ENCODE results near the gene ARHGAP22.

ARHGAP22 gene

DNA sequence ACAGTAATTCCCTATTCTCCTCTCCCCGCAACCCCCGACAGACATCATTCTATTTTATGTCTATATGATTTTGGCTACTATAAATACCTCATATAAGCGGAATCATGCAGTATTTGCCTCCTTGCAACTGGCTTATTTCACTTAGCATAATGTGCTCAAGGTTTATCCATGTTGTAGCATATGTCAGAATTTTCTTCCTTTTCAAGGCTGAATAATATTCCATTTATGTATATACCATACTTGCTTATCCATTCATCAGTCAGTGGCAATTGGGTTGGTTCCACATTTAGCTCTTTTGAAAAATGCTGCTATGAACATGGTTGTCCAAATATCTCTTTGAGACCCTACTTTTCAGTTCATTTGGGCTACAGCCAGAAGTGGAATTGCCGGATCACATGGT, 191.9 kb downstream of the ARHGAP22 start:
- no peak for DNase-seq

DNA sequence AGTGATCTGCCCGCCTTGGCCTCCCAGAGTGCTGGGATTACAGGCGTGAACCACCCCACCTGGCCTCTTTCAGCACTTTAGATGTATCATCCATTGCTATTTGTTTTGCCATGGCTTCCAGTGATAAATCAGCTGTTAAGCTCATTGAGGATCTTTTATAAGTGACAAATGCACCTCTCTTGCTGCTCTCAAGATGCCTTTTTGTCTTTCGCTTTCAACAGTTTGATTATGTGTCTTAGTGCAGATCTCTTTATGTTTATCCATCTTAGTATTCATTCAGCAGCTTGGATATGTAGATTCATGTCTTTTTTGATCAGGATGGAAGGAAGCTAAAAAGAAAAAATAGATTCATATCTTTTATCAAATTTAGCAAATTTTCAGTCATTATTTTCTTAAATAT, 192.8 kb downstream of the ARHGAP22 start:
- no peak for DNase-seq

DNA sequence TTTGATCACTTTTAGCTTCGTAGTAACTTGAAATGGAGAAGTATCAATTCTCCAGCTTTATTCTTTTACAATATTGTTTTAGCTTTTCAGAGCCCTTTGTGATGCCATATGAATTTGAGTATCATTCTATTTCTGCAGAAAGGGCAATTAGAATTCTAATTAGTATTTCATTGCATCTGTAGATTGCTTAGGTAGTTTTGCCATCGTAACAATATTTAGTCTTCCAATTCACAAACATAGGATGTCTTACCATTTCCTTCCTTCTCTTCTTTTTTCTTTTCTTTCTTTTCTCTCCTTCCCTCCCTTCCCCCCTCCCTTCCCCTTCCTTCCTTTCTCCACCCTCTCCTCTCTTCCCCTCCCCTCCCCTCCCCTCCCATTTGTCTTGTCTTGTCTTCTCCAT, 193.4 kb downstream of the ARHGAP22 start:
- DNase-seq, result no peak

DNA sequence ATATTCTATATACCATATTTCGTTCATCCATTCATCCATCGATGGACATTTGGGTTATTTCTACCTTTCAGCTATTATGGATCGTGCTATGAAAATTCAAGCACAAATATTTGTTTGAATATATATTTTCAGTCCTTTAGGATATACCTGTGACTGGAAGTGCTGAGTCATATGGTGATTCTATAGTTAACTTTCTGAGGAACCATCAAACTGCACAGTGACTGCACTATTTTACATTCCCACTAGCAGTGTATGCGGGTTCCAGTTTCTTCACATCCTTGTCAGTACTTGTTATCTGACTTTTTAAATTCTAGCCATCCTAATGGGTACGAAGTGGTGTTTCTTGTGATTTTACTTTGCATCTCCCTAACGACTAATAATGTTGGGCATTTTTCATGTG, 194.4 kb downstream of the ARHGAP22 start:
- no peak for DNase-seq

DNA sequence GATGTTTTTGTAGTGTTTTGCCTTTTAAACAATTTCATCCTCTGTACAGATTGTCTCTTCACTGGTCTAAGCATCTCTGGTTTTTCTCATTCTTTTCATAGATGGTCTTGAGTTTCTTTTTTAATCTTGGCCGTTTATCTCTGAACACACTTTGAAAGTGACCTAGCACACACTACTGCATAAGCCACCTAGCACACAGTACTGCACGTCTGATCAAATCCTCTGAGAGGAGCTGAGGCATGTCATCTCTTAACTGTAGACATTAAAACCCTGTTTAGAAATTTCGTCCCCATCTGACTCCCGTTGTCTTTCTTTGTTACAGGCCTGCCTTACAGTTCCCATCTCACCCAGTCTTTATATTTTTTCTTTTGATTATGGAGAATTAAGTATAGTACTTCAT, 198.2 kb downstream of the ARHGAP22 start:
- DNase-seq, result no peak

DNA sequence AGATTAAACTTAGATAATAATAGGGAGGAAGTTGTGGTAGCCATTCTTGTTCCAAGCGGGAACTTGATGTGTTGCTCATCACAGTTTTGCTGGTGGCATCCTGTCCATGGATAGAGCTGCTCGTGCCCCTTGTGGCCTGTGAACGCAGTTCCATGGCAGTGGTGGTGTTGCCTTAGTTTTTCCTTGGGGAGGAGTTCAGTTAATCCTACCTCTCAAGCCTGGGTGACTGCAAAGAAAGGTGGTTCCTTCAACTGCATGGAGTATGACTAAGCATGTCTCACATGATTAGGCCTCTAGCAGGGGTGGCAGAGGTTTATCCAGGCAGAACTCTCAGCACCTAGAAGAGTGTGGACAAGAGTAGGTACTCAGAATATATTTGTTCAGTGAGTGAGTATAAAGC, 198.7 kb downstream of the ARHGAP22 start:
- no peak for DNase-seq

DNA sequence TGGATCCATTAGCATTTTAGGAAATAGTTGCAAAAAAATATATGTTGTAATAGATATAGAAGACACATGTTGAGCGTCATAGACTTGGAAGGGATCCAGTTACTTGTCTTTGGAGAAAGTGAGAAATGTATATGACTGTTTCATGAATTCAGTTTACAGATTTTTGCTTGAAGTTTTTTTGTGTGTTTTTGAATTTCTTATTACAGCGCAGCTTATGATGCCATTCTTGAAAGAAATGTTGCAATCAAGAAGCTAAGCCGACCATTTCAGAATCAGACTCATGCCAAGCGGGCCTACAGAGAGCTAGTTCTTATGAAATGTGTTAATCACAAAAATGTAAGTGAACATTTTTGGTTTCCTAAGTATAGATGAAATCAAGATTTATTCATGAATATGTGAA, 200.2 kb downstream of the ARHGAP22 start:
- no peak for DNase-seq

DNA sequence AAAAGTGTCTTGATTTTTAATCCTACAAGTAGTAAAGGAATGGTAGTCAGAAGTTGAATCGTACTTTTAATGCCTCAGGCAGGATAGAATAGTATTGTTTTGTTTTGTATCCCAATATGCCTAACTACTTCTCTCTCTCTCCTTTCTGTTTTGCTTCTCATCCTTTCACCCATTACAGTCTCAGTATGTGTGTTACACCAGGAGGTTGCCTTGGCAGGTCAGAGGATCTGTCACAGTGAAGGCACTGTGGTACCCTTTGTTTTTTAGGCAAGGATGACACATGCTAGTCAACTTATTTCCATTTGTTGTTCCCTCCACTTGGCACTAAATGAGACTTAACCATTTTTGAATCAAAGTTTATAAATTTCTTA, 204.0 kb downstream of the ARHGAP22 start:
- no peak for DNase-seq

DNA sequence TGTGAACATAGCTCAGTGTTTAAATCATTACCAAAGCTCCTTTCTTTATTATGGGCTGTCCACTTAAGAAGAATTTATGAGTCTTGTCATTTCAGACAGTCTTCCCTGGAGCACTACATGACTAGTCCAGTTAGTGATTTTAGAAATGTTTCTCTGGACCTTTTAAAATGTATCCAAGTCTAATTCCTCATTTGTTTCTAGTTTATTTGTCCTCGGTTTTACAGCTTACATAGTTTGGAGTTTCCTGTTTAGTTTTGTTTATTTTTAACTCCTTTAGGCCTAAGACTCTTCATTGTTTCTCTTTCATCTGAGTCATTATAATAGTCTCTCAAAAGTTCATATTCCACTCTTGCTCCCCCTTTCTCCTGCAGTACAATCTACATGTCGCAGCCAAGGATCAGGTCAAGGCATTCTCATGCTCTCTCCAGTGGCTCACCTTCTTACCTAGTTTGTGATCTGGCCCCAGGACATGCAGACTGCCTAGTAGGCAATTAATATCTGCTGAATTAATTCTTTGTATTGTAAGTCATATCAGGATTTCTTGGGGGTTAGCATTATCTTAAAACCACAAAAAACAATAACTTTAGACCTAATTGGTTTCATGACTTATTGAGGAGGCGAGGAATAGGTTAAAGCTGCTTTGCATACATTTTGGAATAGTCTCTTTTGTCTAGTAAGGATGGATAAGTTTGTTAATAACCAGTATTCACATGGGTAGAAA, 204.6 kb downstream of the ARHGAP22 start:
- DNase-seq, result no peak

DNA sequence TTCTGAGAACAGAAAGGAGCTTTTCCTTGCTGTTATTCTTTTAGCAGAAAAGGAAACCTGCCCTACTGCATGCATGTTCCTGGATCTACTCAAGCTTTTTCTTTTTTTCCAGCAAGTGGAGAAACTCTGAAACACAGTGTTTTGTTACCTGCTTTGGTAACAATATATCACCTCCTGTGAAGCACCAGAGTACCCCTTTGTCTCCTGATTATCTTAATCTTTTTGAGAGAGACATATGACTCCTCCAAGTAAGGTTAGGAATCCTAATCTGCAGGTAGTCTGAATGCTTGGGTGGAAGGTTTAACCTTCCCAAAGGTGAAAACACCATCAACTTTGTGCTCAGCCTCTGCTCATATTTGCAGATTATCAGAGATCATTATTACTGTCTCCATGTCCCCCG, 205.3 kb downstream of the ARHGAP22 start:
- DNase-seq, result no peak

DNA sequence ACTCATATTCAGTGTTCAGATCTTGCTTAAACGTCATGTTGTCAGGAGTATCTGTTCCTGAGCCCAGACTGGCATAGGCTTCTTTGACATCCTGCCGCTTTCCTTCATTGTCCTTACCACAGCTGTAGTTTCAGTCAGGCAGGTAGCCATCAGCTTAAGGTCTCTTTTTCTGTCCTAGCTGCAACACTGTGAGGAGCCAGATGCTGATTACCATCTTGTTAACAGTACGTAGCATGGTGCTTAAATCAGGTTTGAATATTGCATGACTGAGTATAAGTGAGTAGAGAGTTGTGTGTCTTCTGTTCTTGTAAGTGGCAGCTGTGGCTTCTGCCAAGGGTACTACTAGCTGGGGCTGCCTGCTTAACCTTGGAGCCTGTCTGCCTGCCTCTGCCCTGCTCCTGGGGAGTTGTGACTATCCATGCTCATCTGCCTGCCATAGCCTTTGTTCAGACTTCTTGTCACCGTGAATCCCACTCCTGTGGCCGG, 205.8 kb downstream of the ARHGAP22 start:
- no peak for DNase-seq

DNA sequence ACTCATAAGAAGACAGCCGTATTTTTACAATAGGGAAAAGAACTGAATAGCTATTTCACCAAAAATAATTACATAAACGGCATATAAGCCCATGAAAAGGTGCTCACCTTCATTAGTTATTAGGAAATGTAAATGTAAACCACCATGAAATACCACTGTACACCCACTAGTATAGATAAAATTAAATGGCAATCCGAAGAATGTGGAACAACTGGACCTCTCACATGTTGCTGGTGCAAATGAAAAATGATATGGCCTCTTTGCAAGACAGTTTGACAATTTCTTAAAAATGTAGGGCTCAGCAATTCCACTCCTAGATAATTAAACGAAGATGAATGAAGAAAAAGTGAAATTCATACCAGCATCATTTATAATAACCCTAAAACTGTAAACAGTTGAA, 206.6 kb downstream of the ARHGAP22 start:
- no peak for DNase-seq
